OCI-LY7 (cell line): ENCODE results near the gene BTG4. TPM values are rescaled to one million over a fixed set of nuclear protein-coding genes. Genes with fewer than 3 reads are reported as not detected.

Source experiments
- BruUV-seq: library from RNA; stranded (reverse); fragments of 400-500 nt; replicated peaks from 2 replicates; lab custom pipeline; 2021; lab: Mats Ljungman, UMichigan
- CTCF ChIA-PET: fragments of 300-600 bp; sonication (Branson Sonifier 250); formaldehyde crosslinking; loops from one replicate; lab custom pipeline; 2022; ENCODE audit warnings: antibody characterized with exemption; ENCODE audit not compliant: unreplicated experiment; lab: Charles Lee
- POLR2A ChIA-PET: fragments of 300-600 bp; sonication (Branson Sonifier 250); formaldehyde crosslinking; loops from one replicate; lab custom pipeline; 2022; ENCODE audit warnings: antibody characterized with exemption; lab: Charles Lee
- DNase-seq: peaks from one replicate; pipeline ENCODE4 v3.0.0-alpha.2; 2015; ENCODE audit warnings: low spot score
- H2AFZ ChIP-seq: fragments of 200-600 bp; sonication (generic), shearing (Covaris generic); 2 replicates; pipeline ENCODE4 v1.6.1; 2014; ENCODE audit warnings: mild to moderate bottlenecking, antibody characterized with exemption, low read length, moderate library complexity
- H3K27ac ChIP-seq: fragments of 200-600 bp; sonication (generic); 2 replicates; pipeline ENCODE4 v1.5.1; 2014; ENCODE audit warnings: mixed run types, low read depth, mild to moderate bottlenecking, moderate library complexity, low read length, inconsistent platforms; ENCODE audit not compliant: poor library complexity, severe bottlenecking
- H3K36me3 ChIP-seq: fragments of 200-600 bp; sonication (generic); 2 replicates; pipeline ENCODE4 v1.6.1; 2014; ENCODE audit warnings: mild to moderate bottlenecking, antibody characterized with exemption, low read length, moderate library complexity, mixed read lengths; ENCODE audit not compliant: insufficient read depth
- H3K4me1 ChIP-seq: fragments of 200-600 bp; sonication (generic); 2 replicates; pipeline ENCODE4 v1.5.1; 2014; ENCODE audit warnings: mild to moderate bottlenecking, low read length; ENCODE audit not compliant: insufficient read depth, poor library complexity, severe bottlenecking
- H3K4me2 ChIP-seq: fragments of 200-600 bp; sonication (generic); 2 replicates; pipeline ENCODE4 v1.6.1; 2014; ENCODE audit warnings: mild to moderate bottlenecking, low read length
- H3K4me3 ChIP-seq: fragments of 200-600 bp; sonication (generic); 2 replicates; pipeline ENCODE4 v1.5.1; 2014; ENCODE audit warnings: mild to moderate bottlenecking, low read depth, low read length; ENCODE audit not compliant: poor library complexity, severe bottlenecking
- H3K79me2 ChIP-seq: fragments of 200-600 bp; sonication (generic); 2 replicates; pipeline ENCODE4 v1.6.1; 2016; ENCODE audit warnings: low read depth, mild to moderate bottlenecking, low read length, moderate library complexity, mixed read lengths; ENCODE audit not compliant: insufficient read depth
- H3K9me2 ChIP-seq: fragments of 200-600 bp; sonication (generic); 2 replicates; pipeline ENCODE4 v1.6.1; 2016; ENCODE audit warnings: mild to moderate bottlenecking, low read length, mixed read lengths; ENCODE audit not compliant: insufficient read depth
- H3K9me3 ChIP-seq: fragments of 200-600 bp; sonication (generic); 2 replicates; pipeline ENCODE4 v1.6.1; 2014; ENCODE audit warnings: mild to moderate bottlenecking, mixed run types, low read length, mixed read lengths
- H4K20me1 ChIP-seq: fragments of 200-600 bp; sonication (generic); 2 replicates; pipeline ENCODE4 v1.6.1; 2014; ENCODE audit warnings: mild to moderate bottlenecking, antibody characterized with exemption, low read length, moderate library complexity, mixed read lengths; ENCODE audit not compliant: insufficient read depth
- CTCF ChIP-seq: fragments of 200-600 bp; sonication (generic); conservative IDR thresholded peaks from 2 replicates; pipeline ENCODE4 v1.5.1; 2014; ENCODE audit warnings: mild to moderate bottlenecking, antibody characterized with exemption, low read length, moderate library complexity, mixed read lengths
- EZH2phosphoT487 ChIP-seq: fragments of 200-600 bp; sonication (generic); IDR thresholded peaks from 2 replicates; pipeline ENCODE4 v1.6.1; 2018; ENCODE audit warnings: low read depth, borderline replicate concordance, mild to moderate bottlenecking, mixed run types, antibody characterized with exemption, low read length, moderate library complexity, mixed read lengths
- intact Hi-C: fragments of 100-400 bp; cut with micrococcal nuclease; formaldehyde crosslinking; loops from one replicate; pipeline ENCODE4 v1.10.0; 2022; ENCODE audit not compliant: unreplicated experiment
- total RNA-seq, 2 experiments: library from RNA; depleted of rRNA in 1 of 2; stranded (reverse); fragments of >200 nt in 1 of 2; shearing (Covaris generic) in 1 of 2; gene quantifications; 2 replicates each; pipeline ENCODE4 v1.2.3, GENCODE V29; 2014 to 2022

Gene BTG4
- total RNA-seq, 2 experiments from 2014 or later, result not detected

- Histone ChIP-seq H3K9me3 (no peaks in the 10 kb centered on the region), H3K27ac (no peak overlapping the region), H2AFZ (no peak overlapping the region), H3K79me2 (no peaks in the 10 kb centered on the region), H3K4me1 (no peaks in the 10 kb centered on the region), H3K9me2 (no peaks in the 10 kb centered on the region), H4K20me1 (no peaks in the 10 kb centered on the region), H3K4me2 (no peak overlapping the region), H3K36me3 (no peaks in the 10 kb centered on the region), H3K4me3 (no peak overlapping the region)
- CTCF ChIA-PET, result no interaction called here
- intact Hi-C loops, result no loop called here
- no peak for DNase-seq
- POLR2A ChIA-PET, result no interaction called here
- no TSS peak for BruUV-seq
- TF ChIP-seq EZH2phosphoT487, result no peak
- TF ChIP-seq CTCF, result no peak
Observed at GRCh38 chr11:111526501-111526900, 14.3 kb upstream of the BTG4 start.

- Histone ChIP-seq H3K4me1 (no peaks in the 10 kb centered on the region), H3K79me2 (no peaks in the 10 kb centered on the region), H4K20me1 (no peaks in the 10 kb centered on the region), H3K27ac (no peak overlapping the region), H3K36me3 (no peaks in the 10 kb centered on the region), H3K9me2 (no peaks in the 10 kb centered on the region), H3K4me2 (no peak overlapping the region), H3K4me3 (no peak overlapping the region), H2AFZ (no peak overlapping the region), H3K9me3 (no peaks in the 10 kb centered on the region)
- intact Hi-C loops, result no loop called here
- ChIA-PET CTCF (no interaction called here), POLR2A (no interaction called here)
- no peak for DNase-seq
- BruUV-seq, result no TSS peak
- TF ChIP-seq EZH2phosphoT487 (no peak), CTCF (no peak)
Observed at GRCh38 chr11:111525456-111525855, 13.3 kb upstream of the BTG4 start.

- no peaks in the 10 kb centered on the region for H3K9me3 ChIP-seq
- no peak overlapping the region for H2AFZ ChIP-seq
- DNase-seq, result no peak
- H3K36me3 ChIP-seq, result no peaks in the 10 kb centered on the region
- H3K4me1 ChIP-seq, result no peaks in the 10 kb centered on the region
- CTCF ChIA-PET, result no interaction called here
- no peak overlapping the region for H3K4me2 ChIP-seq
- H3K79me2 ChIP-seq, result no peaks in the 10 kb centered on the region
- no peak overlapping the region for H3K4me3 ChIP-seq
- BruUV-seq, result no TSS peak
- no peaks in the 10 kb centered on the region for H3K9me2 ChIP-seq
- H4K20me1 ChIP-seq, result no peaks in the 10 kb centered on the region
- intact Hi-C loops, result no loop called here
- no peak for TF ChIP-seq EZH2phosphoT487
- no peak for TF ChIP-seq CTCF
- POLR2A ChIA-PET, result no interaction called here
- H3K27ac ChIP-seq, result no peak overlapping the region
Observed at GRCh38 chr11:111524056-111524455, 11.9 kb upstream of the BTG4 start.
